Thymus (tissue), 11 donors: Measurements from ENCODE around the gene GNRHR. TPM values are rescaled to one million over a fixed set of nuclear protein-coding genes. Genes with fewer than 3 reads are reported as not detected.

Source experiments
- DNase-seq, 9 donors: peaks; one replicate each; pipeline ENCODE4 v3.0.0-alpha.2; 2013; ENCODE audit warnings: low spot score in 9 of 9, low read depth in 6 of 9, missing footprints in 1 of 9
- H3K27ac ChIP-seq, 2 donors: one replicate each; pipeline ENCODE4 v1.5.1; 2013; ENCODE audit warnings: control low read depth in 1 of 2, low read depth in 1 of 2, low read length in 1 of 2, mild to moderate bottlenecking in 1 of 2, moderate library complexity in 1 of 2
- H3K27me3 ChIP-seq, 2 donors: one replicate each; pipeline ENCODE4 v1.5.1; 2013; ENCODE audit warnings: low read length in 1 of 2; ENCODE audit not compliant: control insufficient read depth in 2 of 2, insufficient read depth in 1 of 2
- H3K36me3 ChIP-seq, 2 donors: one replicate each; pipeline ENCODE4 v1.5.1; 2013; ENCODE audit warnings: low read length in 1 of 2, mild to moderate bottlenecking in 1 of 2, moderate library complexity in 1 of 2; ENCODE audit not compliant: control insufficient read depth in 2 of 2, insufficient read depth in 2 of 2
- H3K4me1 ChIP-seq, 2 donors: one replicate each; pipeline ENCODE4 v1.5.1; 2013; ENCODE audit warnings: low read length in 2 of 2; ENCODE audit not compliant: control insufficient read depth in 2 of 2, insufficient read depth in 2 of 2
- H3K4me3 ChIP-seq, 2 donors: one replicate each; pipeline ENCODE4 v1.5.1; 2013; ENCODE audit warnings: low read length in 2 of 2, control low read depth in 1 of 2, mild to moderate bottlenecking in 1 of 2
- H3K9me3 ChIP-seq, 2 donors: one replicate each; pipeline ENCODE4 v1.5.1; 2013; ENCODE audit warnings: low read length in 1 of 2, mild to moderate bottlenecking in 1 of 2; ENCODE audit not compliant: control insufficient read depth in 2 of 2, insufficient read depth in 1 of 2
- WGBS: extraction: QIAGEN DNeasy Blood & Tissue Kit; methylation state at CpG from one replicate; pipeline ENCODE4 v1.1.7; 2013; 5-methylcytosine and 5-hydroxymethylcytosine counted together
- polyA plus RNA-seq: library from polyadenylated mRNA; stranded (reverse); fragments of 200-250 nt; gene quantifications from one replicate; pipeline ENCODE4 v1.2.3, GENCODE V29; 2013
- total RNA-seq: library from RNA; stranded (reverse); fragments of 120-200 nt; gene quantifications from one replicate; pipeline ENCODE4 v1.2.4, GENCODE V29; 2013
- donor health status: healthy.

Gene GNRHR
- total and polyA plus RNA-seq, 2 donors: not detected

DNA sequence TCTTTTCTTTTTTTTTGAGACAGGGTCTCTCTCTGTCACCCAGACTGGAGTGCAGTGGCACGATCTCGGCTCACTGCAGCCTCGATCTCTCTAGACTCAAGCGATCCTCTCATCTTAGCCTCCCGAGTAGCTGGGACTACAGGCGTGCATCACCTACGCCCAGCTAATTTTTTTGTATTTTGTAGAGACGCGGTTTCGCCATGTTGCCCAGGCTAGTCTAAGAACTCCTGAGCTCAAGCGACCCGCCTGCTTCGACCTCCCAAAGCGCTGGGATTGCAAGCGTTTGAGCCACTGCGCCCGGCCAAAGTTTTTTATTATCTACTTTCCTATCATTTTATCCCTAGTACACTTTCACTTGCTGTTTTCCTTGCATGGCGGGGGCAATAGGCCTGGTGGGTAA is 54.6 kb downstream of the GNRHR start:
- peak overlapping the region; percentile 38 to 74 for H3K27ac ChIP-seq

DNA sequence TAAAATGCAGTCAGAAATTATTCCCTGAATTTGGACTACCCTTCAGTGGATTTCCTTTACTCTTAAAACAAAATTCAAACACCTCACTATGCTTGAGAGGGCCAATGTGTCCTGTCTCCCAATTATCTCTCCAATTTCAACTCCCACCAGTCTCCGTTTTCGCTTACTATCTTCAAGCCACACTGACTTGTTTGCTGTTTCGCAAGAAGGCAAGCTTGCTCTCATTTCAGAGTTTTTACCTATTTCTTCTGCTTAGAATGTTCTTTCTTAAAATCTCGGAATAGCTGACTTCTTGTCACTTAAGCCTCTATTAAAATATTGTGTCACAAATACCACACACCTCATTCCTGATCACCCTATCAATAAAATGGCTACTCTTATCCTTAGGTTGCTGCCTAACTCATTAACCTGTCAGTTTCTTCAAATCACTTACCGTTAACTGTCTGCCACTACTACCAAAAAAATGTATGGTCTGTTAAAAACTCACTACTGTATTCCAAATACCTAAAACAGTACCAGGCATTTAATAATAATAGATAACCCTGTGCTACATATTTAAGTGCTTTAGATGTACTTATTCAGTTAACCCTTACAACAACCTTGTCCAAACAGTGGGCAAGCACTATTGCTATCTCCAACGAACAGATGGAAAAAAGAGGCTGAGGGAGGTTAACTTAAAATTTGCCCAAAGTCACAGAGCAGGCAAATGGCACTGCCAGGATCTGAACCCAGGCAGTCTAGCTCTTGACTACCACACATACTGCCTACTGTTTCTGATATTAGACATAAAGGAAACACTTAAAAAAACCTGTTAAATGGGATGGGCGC is 56.1 kb downstream of the GNRHR start:
- Histone ChIP-seq H3K9me3 (no peaks in the 10 kb centered on the region), H3K36me3 (peaks cover 0 to 4% of the 10 kb centered on the region in 2 donors), H3K4me1 (peaks cover 10 to 11% of the 10 kb centered on the region in 2 donors), H3K27ac (no peak overlapping the region), H3K4me3 (no peak overlapping the region), H3K27me3 (no peaks in the 10 kb centered on the region)
- no peak for DNase-seq
- 96% methylated on average over 7 of the region's 7 CpGs for WGBS

More for the DNA sequence above, 54.6 kb downstream of the GNRHR start:
- DNase-seq: no peak
- Histone ChIP-seq H3K4me3 (peak overlapping the region; percentile 79 to 89), H3K27me3 (no peaks in the 10 kb centered on the region), H3K36me3 (peaks cover 0 to 2% of the 10 kb centered on the region in 2 donors), H3K4me1 (peaks cover 10 to 11% of the 10 kb centered on the region in 2 donors), H3K9me3 (no peaks in the 10 kb centered on the region)
- 98% methylated on average over 18 of the region's 18 CpGs for WGBS

DNA sequence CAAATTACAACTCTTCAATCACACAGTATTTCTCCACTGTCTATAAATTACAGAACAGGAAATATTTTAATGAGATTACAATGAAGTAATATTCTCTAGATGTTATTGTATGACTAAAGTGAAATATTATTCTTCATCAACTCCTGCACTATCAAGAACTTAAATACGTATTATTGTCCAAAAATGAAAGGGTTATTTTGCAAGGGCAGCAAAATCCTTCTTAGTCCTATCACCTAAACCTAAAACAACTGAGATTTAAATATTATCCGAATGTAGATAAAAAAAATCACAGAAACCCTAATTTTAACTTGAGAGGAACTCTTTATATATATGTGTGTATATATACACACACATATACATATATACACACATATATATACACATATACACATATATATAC is 58.1 kb downstream of the GNRHR start:
- peaks cover 7 to 11% of the 10 kb centered on the region in 2 donors for H3K4me1 ChIP-seq
- WGBS: over 99% methylated on average over 2 of the region's 2 CpGs
- peaks cover 0 to 20% of the 10 kb centered on the region in 2 donors for H3K36me3 ChIP-seq
- no peak overlapping the region for H3K27ac ChIP-seq
- no peak overlapping the region for H3K4me3 ChIP-seq
- H3K27me3 ChIP-seq: no peaks in the 10 kb centered on the region
- H3K9me3 ChIP-seq: no peaks in the 10 kb centered on the region
- DNase-seq: no peak

DNA sequence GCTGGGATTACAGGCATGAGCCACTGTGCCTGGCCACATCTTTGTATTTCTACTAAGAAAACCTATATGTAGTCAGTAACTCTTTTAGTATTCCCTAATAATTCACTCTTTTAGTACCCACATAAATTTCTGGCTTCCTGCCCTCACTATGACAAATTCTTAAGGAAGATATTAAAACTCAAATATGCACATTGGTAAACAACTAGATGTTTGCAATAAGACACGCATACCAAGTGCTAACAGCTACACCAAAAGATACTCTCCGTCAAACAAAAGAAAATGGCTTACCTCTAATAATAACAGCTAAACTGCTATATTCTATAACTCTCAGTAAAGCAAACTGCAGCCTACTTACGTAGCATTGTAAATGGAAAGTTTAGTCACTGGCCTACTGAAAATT is 59.5 kb downstream of the GNRHR start:
- Histone ChIP-seq H3K27me3 (no peaks in the 10 kb centered on the region), H3K4me3 (no peak overlapping the region), H3K27ac (no peak overlapping the region), H3K36me3 (peaks cover 0 to 20% of the 10 kb centered on the region in 2 donors), H3K9me3 (no peaks in the 10 kb centered on the region), H3K4me1 (peaks cover 1 to 3% of the 10 kb centered on the region in 2 donors)
- no peak for DNase-seq
- WGBS: over 99% methylated on average over 3 of the region's 3 CpGs

DNA sequence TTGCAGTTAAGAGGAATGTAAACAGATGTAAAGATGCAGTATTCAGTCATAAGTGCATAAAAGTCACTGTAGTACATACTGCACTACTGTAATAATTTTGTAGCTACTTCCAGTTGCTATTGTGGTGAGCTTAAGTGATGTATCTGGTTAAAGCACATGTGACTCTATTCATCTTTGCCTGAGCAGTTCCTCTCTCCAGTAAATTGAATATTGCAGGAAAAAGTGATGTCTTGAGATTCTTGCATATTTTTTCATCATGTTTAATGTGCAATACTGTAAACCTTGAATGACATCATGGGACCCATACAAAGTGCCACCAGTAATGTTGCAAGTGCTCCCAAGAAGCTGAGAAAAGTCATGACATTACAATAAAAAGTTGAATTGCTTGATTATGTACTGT is 62.9 kb downstream of the GNRHR start:
- Histone ChIP-seq H3K4me3 (no peak overlapping the region), H3K27me3 (no peaks in the 10 kb centered on the region), H3K9me3 (no peaks in the 10 kb centered on the region), H3K4me1 (no peaks in the 10 kb centered on the region), H3K36me3 (peaks cover 0 to 20% of the 10 kb centered on the region in 2 donors), H3K27ac (no peak overlapping the region)
- no peak for DNase-seq

Other genes starting within 250 kb of the GNRHR start
- gene CENPC, start 208.9 kb downstream of the GNRHR start, total RNA-seq: 33.7 TPM
- gene CENPC, start 208.9 kb downstream of the GNRHR start, polyA plus RNA-seq: 10.7 TPM
- 17.3 TPM for gene STAP1, start 195.7 kb downstream of the GNRHR start, total RNA-seq
- 11.1 TPM for gene STAP1, start 195.7 kb downstream of the GNRHR start, polyA plus RNA-seq
- gene UBA6, start 53.2 kb downstream of the GNRHR start, total RNA-seq: 53.5 TPM
- 13.8 TPM for gene UBA6, start 53.2 kb downstream of the GNRHR start, polyA plus RNA-seq
- gene TMPRSS11D, start 129.6 kb upstream of the GNRHR start, total RNA-seq: 0.05 TPM
- 1.3 TPM for gene TMPRSS11D, start 129.6 kb upstream of the GNRHR start, polyA plus RNA-seq
- gene TMPRSS11A, start 209.1 kb upstream of the GNRHR start, total RNA-seq: 0.24 TPM
- 0.91 TPM for gene TMPRSS11A, start 209.1 kb upstream of the GNRHR start, polyA plus RNA-seq